Measurements from ENCODE around the gene NUBPL.

- TF ChIP-seq CTCF (IDR thresholded peaks at IDR 0.05; ENCODE audit: low read depth, low read length) (no peak), POLR2A (IDR thresholded peaks at IDR 0.05; ENCODE audit: extremely low read depth, insufficient read length) (no peak)
These were observed 58.2 kb downstream of the NUBPL start for GRCh38 chr14:31619440-31619839.
